Skeletal muscle cell (primary cell): Measurements from ENCODE around the gene MBOAT2.
"Not testable (repeated sequence)": the region's sequence is repeated elsewhere in the genome, so short reads cannot be mapped to it uniquely, and the experiment has no call there.

ENCODE experiments used
- DNase-seq: peaks from one replicate; pipeline ENCODE4 v3.0.0-alpha.2; 2010; ENCODE audit warnings: low read depth
- H3K4me3 ChIP-seq: 2 replicates; pipeline ENCODE4 v1.5.1; 2011; ENCODE audit warnings: low read depth, mild to moderate bottlenecking, control low read depth, low read length, moderate library complexity

Gene MBOAT2

DNA sequence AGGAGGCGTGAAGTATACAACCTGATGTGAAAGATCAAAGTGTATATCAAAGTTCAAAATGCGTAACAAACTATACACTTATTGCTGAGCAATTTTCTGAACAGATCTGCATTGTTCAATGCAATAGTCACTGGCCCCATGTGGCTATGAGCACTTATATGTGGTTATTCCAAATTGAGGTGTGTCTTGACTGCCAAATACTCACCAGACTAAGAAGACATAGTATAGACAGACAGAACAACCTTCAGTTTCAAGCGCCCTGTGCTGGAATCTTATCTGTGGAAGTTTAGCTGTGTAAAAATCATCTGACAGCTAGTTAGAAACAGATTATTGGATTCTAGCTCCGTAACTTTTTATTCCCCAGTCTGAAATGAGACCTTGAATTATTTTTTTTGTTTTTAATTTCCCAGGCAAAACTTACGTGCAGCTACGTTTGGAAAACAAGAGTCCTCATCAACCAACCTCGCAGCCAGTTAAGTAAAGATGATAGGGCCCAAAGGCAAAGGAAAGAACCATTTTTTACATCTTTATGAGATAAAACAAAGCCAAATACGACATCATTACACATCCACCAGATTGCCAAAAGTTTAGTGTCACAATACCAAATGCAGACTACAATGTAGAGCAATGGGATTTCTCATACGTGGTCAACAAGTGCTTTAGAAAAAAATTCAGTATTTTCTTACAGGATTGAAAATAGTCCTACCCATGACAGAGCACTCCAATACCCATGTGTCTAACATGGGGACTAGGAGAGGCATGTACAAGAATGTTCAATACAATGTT is 37.2 kb downstream of the MBOAT2 start:
- no peak for DNase-seq
- no peak overlapping the region for H3K4me3 ChIP-seq

DNA sequence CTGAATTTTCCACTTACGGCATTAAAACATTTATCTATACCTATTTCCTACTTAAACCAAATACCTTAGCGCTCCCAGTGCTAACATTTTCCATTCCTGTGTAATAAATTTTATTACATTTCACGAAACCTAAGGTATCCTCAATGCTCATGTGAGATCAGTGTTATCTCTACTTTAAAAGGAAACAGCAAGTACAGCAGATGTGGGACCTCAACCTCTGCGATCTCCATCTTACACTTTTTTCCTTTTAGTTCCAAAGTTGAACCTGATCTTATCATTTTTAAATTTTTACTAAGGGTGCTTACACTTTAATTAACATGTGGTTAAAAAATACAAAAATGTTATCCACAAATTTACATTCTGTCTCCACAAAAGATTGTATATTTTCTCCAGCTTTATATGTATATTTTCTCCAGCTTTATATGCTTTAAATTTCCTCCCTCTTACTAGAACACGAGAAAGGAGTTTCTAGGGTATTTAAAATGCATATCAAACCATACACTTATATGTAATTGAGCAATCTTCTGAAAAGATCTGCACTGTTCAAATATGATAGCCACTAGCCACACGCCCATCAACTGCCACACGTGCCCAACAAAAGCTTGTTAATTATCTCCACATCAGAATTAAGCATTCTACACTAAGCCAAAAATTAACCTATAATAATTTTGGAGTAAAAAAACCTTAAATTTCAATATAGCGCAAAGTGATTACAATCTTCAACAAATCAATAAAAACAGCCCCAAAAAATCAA is 38.1 kb downstream of the MBOAT2 start:
- DNase-seq, result no peak
- no peak overlapping the region for H3K4me3 ChIP-seq

DNA sequence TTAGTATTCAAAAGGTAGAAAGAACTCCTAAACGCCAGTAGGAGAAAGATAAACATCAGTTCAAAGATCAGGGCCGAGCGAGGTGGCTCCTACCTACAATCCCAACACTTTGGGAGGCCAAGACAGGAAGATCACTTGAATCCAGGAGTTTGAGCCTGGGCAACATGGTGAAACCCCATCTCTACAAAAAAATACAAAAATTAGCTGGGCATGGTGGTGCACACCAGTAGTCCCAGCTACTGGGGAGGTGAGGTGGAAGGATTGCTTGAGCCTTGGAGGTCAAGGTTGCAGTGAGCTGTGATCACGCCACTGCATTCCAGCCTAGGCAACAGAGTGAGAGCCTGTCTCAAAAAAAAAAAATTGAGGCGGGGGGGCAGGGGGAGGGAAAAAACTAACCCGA is 40.6 kb downstream of the MBOAT2 start:
- no peak overlapping the region for H3K4me3 ChIP-seq
- no peak for DNase-seq

DNA sequence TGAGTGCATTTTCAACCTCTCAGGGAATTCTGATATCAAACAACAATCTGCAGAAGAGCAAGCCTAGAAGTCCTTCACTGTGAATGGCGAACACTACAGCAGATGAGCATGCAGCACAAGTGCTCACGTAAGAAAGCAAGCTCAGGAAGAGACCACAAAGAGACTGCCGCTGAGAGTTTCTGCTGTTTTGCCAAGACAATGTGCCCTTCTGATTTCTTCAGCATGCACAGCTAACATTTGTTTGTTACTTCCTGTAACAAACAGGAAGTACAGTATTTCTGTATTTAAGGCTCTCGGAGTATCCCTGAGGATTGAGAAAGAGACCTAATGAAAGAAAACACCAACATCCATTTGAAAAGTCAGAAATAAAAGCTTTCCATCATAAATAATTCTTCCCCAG is 45.9 kb downstream of the MBOAT2 start:
- H3K4me3 ChIP-seq, result no peak overlapping the region
- DNase-seq, result no peak

DNA sequence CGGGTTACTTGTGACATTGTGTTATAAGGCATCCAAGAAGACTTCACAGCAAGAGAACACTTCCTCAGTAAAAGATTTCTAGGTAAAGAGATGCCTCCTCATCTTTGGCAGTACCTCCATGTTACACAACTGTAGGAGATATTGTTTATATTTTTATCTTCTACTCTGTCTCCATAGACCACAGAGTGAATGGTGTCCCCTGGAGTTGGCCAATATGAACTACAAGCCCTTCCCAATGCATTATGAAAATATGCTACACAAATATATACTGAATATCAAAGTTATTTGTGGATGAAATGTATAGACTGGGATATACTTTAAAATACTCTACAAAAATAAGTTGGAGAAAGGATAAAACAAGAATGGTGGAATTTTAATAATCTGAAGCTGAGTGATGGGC is 46.7 kb downstream of the MBOAT2 start:
- H3K4me3 ChIP-seq, result no peak overlapping the region
- no peak for DNase-seq

DNA sequence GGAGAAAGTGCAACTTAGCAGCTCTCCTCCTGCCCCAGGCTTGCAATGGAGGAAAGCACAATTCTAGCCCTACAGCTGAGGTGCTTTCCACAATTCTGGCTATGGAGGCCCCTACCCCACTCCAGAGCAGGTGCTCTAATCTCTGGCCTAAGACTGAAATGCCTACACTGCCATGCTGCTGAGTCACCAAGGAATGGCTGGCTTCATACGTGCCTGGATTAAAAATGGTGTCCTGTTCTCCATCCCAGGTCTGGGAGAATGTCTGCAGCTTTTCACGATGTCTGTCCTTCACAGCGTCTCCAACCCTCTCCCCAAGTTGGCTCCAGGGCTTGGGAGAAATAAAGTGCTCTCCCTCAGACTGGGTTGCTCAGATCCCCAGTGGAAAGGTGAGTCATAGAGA is 48.5 kb downstream of the MBOAT2 start:
- no peak for DNase-seq
- H3K4me3 ChIP-seq, result no peak overlapping the region

DNA sequence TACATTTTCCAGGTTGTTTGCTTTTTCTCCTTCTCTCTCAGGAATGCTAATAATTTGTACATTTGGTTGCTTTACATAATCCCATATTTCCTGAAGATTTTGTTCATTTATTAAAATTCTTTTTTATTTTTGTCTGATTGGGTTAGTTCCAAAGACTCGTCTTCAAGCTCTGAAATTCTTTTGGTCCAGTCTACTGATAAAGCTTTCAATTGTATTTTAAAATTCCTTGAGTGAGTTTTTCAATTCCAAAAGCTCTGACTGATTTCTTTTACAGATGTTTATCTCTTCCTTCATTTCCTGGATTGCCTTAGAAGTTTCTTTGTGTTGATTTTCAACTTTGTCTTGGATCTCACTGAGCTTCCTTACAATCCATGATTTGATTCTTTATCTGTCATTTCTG is 50.0 kb downstream of the MBOAT2 start:
- no peak overlapping the region for H3K4me3 ChIP-seq
- no peak for DNase-seq

DNA sequence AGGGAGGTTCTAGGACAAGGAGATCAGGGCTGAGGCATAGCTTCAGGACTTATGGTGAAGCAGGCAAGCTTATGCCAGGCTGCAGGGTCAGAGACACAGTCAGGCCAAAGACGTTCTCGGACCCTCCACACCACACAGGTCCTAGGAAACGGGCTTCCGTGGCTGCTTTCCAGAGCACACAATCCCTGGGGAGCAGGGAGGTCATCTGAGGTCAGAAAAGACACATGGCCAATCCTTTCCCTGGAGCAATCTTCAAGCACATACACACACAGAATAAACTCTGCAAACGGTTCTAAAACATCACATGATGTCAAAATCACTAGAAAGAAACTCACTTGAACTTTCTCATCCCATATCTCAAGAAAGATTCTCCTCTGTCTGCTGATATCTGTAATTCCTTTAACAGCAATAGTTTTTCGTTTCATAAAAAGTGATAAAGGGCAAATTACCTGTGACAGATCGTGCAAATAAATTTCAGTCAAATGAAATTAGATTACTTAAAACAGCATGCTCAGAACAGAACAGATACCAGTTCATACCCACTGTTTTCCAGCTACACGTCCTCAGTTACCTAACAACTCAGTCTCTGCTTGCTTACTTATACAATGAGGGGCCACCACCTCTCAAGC is 63.9 kb downstream of the MBOAT2 start:
- no peak for DNase-seq
- no peak overlapping the region for H3K4me3 ChIP-seq

DNA sequence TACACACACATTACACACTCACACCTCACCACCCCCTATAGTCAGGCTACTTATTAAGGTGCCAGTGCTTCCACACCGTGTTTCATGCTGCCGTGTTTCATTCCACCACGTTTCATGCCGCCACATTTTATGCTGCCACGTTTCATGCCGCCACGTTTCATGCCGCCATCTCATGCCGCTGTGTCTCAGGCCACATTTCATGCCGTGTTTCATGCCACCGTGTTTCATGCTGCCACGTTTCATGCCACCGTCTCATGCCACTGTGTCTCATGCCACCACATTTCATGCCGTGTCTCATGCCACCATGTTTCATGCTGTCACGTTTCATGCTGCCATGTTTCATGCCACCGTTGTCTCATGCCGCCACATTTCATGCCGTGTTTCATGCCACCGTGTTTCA is 65.1 kb downstream of the MBOAT2 start:
- no peak overlapping the region for H3K4me3 ChIP-seq

DNA sequence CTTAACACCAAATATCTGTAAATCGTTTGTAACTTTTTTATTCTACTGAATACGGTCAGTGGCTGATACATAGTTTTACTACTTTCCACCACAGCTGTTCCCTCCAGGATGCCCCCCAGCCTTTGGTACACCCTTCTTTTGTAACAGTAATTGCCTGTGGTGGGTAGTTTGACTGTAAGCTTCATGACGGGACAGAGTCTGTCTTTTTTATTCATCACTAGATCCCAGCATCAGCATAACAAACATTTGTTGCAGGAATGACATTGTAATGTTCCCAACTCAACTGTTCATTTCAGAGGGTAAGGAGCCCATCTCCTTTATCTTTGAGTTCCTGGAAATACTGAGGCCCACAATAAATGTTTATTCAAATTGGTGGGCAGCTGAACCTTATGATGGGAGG is 67.5 kb downstream of the MBOAT2 start:
- DNase-seq, result no peak

More for the DNA sequence above, 65.1 kb downstream of the MBOAT2 start:
- no peak for DNase-seq

DNA sequence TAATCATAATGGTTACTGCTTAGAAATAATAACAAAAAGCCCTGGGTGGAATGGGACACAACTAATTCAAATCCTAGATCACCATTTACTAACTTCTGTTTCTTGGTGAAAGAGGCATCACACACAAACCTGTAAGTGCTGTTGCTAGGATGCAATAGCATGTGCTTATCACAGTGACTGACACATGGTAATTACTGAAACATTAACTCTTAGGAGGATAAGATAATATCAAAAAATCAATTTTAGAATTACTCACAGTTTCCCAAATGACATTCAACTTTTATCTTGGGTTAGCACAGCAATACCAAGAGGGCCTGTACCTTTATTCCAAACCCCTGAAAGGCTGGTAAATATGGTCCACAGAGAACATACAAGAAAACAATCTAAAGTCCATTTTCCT is 69.1 kb downstream of the MBOAT2 start:
- DNase-seq, result no peak
- H3K4me3 ChIP-seq, result no peak overlapping the region

More for the DNA sequence above, 67.5 kb downstream of the MBOAT2 start:
- no peak overlapping the region for H3K4me3 ChIP-seq

DNA sequence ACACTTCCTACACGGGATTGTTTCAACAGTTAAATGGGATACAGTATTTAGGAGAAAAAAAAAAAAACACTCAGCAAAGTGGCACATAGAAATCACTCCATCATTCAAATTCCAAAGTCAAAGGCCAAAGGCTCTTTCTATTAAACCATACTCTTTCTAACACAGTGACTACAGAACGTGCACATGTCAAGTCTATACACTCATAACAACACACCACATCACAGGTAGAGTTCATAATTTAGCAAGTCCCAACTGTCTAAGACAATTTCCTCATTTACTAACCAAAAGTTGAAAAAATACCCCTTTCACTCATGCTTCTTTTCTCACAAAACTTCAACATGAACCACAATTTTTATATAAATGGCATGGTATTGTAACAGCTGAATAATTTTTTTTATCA is 70.8 kb downstream of the MBOAT2 start:
- DNase-seq, result no peak
- no peak overlapping the region for H3K4me3 ChIP-seq

DNA sequence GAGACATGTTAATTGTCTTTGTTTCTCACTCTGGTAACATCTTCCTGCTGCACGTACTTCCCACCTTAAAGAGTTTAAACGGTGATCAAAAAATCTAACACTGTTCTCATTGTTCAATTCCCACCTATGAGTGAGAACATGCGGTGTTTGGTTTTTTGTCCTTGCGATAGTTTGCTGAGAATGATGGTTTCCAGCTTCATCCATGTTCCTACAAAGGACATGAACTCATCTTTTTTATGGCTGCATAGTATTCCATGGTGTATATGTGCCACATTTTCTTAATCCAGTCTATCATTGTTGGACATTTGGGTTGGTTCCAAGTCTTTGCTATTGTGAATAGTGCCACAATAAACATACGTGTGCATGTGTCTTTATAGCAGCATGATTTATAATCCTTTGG is 73.3 kb downstream of the MBOAT2 start:
- DNase-seq, H3K4me3 ChIP-seq: not testable (repeated sequence)

DNA sequence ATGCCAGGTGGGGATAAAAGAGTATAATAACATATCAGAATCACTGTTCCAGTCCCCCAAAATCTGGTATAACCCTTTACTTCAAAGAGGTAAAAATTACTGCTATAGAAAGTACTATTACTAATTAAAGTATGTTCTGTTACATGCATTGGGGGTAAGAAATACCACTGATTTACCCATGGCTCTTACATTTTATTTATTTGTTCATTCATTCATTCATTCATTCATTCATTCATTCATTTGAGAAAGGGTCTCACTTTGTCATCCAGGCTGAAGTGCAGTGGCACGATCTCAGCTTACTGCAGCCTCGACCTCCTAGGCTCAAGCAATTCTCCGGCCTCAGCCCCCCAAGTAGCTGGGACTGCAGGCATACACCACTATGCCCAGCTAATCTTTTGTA is 74.4 kb downstream of the MBOAT2 start:
- no peak for DNase-seq
- no peak overlapping the region for H3K4me3 ChIP-seq

DNA sequence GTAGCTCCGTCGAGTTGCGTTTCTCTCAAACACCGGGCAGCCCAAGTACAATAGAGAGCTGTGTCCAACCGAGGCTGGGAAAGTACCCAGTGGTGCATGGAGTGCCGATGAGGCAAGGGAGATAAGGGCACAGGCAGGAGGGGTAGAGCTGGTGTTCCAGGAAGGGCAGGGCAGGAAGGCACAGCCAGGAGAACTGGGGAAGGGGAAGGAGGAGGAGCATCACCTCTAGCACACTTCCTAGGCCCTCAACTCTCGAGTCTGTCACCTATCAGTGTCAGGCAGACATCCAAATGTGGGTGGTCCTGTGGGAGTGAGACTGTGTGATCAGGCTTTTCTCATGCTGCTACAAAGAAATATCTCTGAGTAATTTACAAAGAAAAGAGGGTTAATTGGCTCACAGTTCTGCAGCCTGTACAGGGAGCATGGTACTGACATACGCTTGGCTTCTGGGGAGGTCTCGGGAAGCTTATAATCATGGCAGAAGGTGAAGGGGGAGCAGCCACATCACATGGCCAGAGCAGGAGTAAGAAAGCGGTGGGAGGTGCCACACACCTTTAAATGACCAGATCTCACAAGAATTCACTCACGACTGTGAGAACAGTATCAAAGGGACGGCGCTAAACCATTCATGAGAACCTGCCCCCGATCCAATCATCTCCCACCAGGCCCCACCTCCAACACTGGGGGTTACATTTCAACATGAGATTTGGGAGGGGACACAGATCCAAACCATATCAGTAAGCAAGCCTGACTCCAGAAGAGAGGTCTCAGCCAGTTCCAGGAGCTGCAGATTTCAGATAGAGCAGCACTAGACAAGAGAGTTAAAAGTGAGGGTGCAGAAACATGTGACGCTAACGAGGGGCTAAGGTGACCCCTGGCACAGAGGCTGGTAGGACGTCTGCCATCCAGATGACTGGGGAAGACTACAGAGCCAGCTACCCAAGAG is 75.7 kb downstream of the MBOAT2 start:
- no peak for DNase-seq

DNA sequence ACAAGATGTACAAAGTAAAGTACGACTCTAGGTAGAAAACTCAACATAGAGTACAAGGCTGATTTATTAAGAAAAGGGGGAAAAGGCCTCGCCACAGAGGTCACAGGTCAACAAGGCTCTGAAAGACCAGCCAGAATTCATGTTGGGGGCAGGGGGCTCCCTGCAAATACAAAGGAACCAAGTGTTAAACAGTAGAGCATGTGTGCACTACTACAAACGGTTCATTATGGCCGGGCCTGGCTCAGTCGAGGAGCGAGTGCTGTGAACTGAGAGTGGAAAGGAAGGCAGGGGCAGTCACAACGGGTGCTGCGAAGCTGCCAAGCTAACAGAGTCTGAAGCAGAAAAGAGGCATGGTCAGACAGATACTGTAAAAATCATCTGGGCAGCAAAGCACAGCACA is 77.1 kb downstream of the MBOAT2 start:
- no peak overlapping the region for H3K4me3 ChIP-seq
- DNase-seq, result no peak

More for the DNA sequence above, 75.7 kb downstream of the MBOAT2 start:
- no peak overlapping the region for H3K4me3 ChIP-seq

DNA sequence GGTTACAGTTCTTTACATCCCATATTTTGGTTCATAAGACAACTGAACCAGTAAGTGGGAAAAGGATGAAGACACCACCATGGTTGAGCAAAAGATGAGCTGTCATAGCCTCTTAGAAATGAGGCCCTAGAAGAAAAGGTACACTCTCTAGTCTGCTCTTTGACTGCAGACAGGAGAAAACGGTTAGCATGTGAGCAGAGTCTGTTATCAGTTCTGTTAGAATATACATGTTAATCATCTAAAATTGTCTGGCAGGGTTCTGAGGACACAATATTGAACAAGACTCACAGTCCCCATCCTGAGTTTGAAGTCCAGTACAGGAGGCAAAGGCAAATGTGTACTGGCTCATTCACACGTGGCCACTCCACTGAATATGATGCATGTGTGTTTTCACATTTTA is 78.1 kb downstream of the MBOAT2 start:
- DNase-seq, result no peak
- no peak overlapping the region for H3K4me3 ChIP-seq

DNA sequence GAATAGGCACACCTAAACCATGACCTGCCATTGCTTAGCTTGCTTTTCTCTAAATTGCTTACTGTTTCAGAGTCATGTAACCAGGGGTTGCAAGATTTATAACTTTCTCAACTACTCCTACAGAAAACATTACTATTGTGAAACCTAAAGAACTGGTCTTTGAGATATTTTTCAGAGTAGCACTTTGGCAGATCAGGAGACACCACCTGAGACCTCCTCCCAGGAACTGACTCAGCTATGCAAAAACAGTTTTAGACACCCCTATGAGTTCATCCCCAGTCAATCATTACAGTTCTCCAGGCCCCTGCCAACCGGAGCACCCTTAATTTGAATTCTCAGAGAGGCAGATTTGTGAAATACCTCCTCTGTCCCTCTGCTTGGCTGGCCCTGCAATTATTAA is 80.3 kb downstream of the MBOAT2 start:
- H3K4me3 ChIP-seq, result no peak overlapping the region
- no peak for DNase-seq

DNA sequence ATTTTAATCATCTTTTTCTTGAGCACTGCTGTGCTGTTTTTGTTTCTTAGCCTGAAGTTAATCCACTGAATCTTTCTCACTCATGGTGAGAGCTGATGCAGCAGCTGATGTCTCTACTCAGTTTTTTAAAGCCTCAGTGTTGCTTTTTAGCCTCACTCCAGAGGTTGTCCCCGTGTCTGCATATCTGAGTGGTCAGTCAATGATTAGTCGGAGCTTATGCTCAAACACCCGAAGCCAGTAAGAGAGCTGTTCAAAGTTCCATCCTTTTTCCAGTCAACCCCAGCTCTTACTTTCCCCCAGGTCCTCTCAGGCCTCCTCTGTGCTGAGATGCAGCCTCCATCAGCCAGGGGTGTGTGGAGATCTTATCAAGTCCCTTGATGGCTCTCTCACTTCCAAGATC is 81.1 kb downstream of the MBOAT2 start:
- H3K4me3 ChIP-seq, result no peak overlapping the region
- DNase-seq, result no peak

DNA sequence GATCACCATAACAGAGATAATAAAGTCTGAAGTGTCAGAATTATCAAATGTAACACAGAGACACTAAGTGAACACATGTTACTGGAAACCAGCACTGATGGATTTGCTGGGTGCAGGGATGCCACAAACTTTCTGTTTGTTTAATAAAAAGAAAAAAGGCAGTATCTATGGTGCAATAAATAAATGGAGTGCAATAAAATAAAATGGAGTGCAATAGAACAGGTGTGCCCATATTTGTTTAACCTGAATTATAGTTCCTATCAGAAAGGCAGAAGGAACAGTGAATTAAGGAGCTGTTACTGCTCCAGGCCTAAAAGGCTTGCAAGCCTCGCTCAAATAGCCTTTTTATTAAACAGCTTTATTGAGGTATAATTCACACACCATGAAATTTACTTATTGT is 85.1 kb downstream of the MBOAT2 start:
- no peak overlapping the region for H3K4me3 ChIP-seq
- DNase-seq, result no peak
